ENCODE measurements around the gene FAM20C. TPM values are rescaled to one million over a fixed set of nuclear protein-coding genes. Genes with fewer than 3 reads are reported as not detected.

FAM20C gene
- total RNA-seq, 4 donors from 2014 or later, result 17.3 to 20.7 (median 19.8) TPM

- 75 to 90% methylated on average over 23 of the region's 26 CpGs for WGBS, 2 donors
- intact Hi-C loops (cut with DNase I; ENCODE audit: low total_unique reads), result no loop called here
- no peak overlapping the region for H3K4me3 ChIP-seq (ENCODE audit: low read depth, poor library complexity, severe bottlenecking)
- no peak for DNase-seq (ENCODE audit: low spot score in 2 of 2)
- no peak for TF ChIP-seq CTCF (IDR thresholded peaks at IDR 0.05)
- TF ChIP-seq POLR2A (IDR thresholded peaks at IDR 0.05), result no peak
Observed at GRCh38 chr7:186516-187113, 5.8 kb upstream of the FAM20C start.

GRCh38 chr7:187227-187927 is 5.0 kb upstream of the FAM20C start:
- intact Hi-C loops (cut with DNase I; ENCODE audit: low total_unique reads), result no loop called here
- no peak overlapping the region for H3K4me3 ChIP-seq (ENCODE audit: low read depth, poor library complexity, severe bottlenecking)
- 82 to 83% methylated on average over 26 to 28 of the region's 28 CpGs for WGBS, 2 donors
- DNase-seq (ENCODE audit: low spot score in 2 of 2), result no peak
- TF ChIP-seq CTCF (IDR thresholded peaks at IDR 0.05) (no peak), POLR2A (IDR thresholded peaks at IDR 0.05) (no peak)

GRCh38 chr7:188174-188573 is 4.2 kb upstream of the FAM20C start:
- intact Hi-C loops (cut with DNase I; ENCODE audit: low total_unique reads), result no loop called here
- no peak for TF ChIP-seq POLR2A (IDR thresholded peaks at IDR 0.05)
- TF ChIP-seq CTCF (IDR thresholded peaks at IDR 0.05), result no peak
- no peak overlapping the region for H3K4me3 ChIP-seq (ENCODE audit: low read depth, poor library complexity, severe bottlenecking)
- 87 to 89% methylated on average over 11 of the region's 11 CpGs for WGBS, 2 donors
- no peak for DNase-seq (ENCODE audit: low spot score in 2 of 2)

- H3K4me3 ChIP-seq (ENCODE audit: low read depth, poor library complexity, severe bottlenecking), result no peak overlapping the region
- no peak for DNase-seq (ENCODE audit: low spot score in 2 of 2)
- WGBS, 2 donors, result 65 to 66% methylated on average over 22 to 24 of the region's 24 CpGs
- intact Hi-C loops (cut with DNase I; ENCODE audit: low total_unique reads), result no loop called here
- TF ChIP-seq POLR2A (IDR thresholded peaks at IDR 0.05) (no peak), CTCF (IDR thresholded peaks at IDR 0.05) (no peak)
Observed at GRCh38 chr7:188727-189500, 3.5 kb upstream of the FAM20C start.

- WGBS, 2 donors, result 69 to 82% methylated on average over 4 of the region's 4 CpGs
- no peak for DNase-seq (ENCODE audit: low spot score in 2 of 2)
- intact Hi-C loops (cut with DNase I; ENCODE audit: low total_unique reads), result no loop called here
- TF ChIP-seq POLR2A (IDR thresholded peaks at IDR 0.05) (no peak), CTCF (IDR thresholded peaks at IDR 0.05) (no peak)
- no peak overlapping the region for H3K4me3 ChIP-seq (ENCODE audit: low read depth, poor library complexity, severe bottlenecking)
Observed at GRCh38 chr7:189719-190118, 2.7 kb upstream of the FAM20C start.
